NCI-H1105 (cell line): ENCODE results near the gene BPTF.
A peak's percentile ranks its signal among the peaks of the same experiment; 100 is the strongest.
"Not testable (repeated sequence)": the region's sequence is repeated elsewhere in the genome, so short reads cannot be mapped to it uniquely, and the experiment has no call there.

Experiments
- DNase-seq: peaks from one replicate; lab custom pipeline; 2025; lab: John Stamatoyannopoulos, UW

BPTF gene, protein sequence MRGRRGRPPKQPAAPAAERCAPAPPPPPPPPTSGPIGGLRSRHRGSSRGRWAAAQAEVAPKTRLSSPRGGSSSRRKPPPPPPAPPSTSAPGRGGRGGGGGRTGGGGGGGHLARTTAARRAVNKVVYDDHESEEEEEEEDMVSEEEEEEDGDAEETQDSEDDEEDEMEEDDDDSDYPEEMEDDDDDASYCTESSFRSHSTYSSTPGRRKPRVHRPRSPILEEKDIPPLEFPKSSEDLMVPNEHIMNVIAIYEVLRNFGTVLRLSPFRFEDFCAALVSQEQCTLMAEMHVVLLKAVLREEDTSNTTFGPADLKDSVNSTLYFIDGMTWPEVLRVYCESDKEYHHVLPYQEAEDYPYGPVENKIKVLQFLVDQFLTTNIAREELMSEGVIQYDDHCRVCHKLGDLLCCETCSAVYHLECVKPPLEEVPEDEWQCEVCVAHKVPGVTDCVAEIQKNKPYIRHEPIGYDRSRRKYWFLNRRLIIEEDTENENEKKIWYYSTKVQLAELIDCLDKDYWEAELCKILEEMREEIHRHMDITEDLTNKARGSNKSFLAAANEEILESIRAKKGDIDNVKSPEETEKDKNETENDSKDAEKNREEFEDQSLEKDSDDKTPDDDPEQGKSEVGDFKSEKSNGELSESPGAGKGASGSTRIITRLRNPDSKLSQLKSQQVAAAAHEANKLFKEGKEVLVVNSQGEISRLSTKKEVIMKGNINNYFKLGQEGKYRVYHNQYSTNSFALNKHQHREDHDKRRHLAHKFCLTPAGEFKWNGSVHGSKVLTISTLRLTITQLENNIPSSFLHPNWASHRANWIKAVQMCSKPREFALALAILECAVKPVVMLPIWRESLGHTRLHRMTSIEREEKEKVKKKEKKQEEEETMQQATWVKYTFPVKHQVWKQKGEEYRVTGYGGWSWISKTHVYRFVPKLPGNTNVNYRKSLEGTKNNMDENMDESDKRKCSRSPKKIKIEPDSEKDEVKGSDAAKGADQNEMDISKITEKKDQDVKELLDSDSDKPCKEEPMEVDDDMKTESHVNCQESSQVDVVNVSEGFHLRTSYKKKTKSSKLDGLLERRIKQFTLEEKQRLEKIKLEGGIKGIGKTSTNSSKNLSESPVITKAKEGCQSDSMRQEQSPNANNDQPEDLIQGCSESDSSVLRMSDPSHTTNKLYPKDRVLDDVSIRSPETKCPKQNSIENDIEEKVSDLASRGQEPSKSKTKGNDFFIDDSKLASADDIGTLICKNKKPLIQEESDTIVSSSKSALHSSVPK (N-terminal part only)

DNA sequence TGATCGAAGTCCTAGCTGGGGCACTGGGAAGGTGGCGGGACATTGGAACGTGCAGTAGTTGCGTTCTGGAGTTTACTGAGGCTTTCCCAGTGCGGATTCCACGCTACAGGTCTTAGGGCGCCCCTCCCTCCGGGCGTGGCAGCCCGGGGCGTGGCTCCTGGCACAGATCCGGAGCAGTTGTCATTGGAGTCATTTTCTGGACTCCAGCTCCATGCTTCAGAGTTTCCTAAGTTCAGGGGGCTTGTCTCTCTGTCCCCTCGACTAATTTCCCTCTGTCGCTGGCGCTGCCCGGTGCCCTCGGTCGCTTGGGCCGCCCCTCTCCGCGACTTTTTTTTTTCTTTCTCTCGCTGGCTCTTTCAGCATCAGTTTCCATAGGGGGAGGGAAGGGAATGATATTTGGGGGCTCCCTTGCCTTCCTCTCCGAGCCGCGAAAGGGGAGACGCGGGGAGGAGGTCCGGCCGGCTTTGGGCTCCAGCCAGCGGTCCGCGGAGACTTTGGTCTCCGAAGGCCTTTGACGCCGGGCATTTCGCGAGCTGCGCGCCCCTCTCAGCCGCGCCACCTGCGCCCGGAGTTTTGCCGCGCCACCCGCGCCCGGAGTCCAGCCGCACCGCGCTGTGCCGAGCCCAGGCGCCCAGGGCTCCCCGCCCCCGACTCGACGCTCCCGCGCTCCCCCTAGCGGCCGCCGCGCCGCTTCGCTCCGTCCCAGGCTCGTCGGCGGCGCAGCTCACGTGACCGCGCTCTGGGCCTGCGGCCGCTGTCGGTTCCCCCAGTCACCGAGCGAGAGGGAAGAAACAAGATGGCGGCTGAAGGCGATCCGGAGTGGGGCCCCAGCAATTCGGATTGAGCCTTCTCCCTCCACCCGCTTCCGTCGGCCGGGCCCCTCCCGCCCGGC lies at the start of gene BPTF:
BPTF (plus strand) TSS at position 769 of the 892 bp plus-strand sequence. CDS start 222 bp downstream, outside the sequence.
- DNase-seq, result peak; percentile 79

DNA sequence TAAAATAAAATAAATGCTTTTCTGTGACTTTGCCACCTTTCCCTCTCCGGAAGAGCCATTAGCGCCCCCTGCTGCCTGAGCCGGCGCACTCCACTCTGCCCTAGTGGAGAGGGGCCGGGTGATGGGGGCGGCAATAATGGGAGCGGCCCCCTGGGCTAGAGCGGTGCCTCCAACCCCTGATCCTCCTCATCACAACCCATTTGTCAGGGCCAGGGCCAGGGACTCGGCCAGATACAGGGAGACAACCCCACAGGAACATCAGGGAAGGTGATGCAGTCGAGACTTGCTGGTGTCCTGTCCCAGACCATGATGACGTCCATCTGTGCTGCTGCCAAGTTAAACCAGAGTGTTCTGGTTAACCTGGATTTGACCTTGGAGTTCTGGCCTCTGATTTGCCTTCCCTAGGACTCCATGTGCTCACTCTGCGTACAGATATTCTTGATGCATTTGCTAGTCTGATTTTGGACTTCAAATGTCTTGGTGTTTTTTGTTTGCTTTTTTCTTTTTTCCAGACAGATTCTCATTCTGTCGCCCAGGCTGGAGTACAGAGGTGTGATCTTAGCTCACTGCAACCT lies 46.1 kb upstream of the BPTF start:
- no peak for DNase-seq

DNA sequence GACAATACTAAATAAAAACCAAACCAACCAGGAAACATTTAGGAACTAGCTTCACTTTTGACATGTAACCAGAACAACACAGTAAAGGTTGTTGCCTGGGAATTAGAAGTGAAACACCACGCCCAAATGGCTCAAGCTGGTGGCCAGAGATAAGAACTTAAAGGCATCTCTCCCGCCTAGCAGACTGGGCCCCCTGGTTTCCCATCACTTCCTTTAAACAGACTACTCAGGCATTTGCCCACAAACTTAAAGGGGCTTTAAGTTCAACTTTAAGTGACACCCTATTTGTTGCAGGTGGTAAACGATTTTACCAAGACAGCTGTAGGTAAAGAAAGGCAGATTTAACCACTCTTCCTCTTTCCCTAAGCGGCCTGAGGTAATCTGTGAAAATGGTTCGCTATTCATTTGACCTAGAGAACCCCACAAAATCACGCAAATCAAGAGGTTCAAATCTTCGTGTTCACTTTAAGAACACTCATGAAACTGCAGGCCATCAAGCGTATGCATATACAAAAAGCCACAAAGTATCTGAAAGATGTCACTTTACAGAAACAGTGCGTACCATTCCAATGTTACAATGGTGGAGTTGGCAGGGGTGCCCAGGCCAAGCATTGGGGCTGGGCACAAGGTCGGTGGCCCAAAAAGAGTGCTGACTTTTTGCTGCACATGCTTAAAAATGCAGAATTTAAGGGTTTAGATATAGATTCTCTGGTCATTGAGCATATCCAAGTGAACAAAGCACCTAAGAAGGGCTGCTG lies 40.8 kb upstream of the BPTF start:
- no peak for DNase-seq

DNA sequence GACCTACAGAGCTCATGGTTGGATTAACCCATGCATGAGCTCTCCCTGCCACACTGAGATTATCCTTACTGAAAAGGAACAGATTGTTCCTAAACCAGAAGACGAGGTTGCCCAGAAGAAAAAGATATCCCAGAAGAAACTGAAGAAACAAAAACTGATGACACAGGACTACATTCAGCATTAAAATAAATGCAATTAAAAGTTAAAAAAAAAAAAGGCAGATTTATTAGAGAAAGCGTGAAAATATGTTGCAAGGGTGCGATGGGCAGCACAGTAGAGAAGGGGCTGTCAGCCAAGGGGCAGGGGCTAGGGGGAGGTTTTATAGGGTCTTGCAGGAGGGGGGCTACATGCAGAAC lies 40.2 kb upstream of the BPTF start:
- DNase-seq, result no peak

DNA sequence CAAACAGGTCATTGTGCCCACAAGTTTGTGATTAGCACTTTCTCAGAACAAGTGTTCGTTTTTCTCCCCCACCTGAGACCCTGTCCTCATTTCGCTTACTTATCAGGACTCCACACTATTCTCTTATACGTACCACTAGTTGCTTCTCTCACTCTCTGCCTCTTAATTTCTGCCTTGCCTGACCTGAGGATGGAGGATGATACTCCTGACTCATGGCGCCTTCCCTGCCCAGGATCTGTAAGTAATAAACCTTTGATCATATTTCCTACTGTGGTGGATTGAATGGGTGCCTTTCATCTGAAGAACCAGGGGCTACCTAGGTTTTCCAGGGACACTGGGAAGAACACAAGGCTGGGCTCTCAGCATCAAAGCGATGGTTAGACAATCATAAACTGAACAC lies 39.8 kb upstream of the BPTF start:
- DNase-seq, result no peak

DNA sequence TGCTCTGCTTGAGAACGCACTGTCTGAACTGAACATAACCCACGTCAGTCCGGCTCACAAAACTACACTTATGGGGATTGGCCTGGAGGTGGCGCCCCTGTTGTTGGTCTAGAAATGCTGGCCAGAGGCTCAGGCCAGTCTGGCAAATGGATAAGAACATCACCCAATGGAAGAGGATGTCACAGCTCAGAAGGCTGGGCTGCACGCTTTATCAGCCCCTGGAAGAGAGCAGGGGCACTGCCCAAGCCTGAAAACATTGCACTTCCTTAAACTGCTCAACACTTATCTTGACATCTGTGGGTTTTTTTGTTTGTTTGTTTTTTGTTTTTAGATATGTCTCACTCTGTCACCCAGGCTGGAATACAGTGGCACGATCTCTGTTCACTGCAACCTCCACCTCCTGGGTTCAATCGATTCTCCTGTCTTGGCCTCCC lies 24.8 kb upstream of the BPTF start:
- no peak for DNase-seq

DNA sequence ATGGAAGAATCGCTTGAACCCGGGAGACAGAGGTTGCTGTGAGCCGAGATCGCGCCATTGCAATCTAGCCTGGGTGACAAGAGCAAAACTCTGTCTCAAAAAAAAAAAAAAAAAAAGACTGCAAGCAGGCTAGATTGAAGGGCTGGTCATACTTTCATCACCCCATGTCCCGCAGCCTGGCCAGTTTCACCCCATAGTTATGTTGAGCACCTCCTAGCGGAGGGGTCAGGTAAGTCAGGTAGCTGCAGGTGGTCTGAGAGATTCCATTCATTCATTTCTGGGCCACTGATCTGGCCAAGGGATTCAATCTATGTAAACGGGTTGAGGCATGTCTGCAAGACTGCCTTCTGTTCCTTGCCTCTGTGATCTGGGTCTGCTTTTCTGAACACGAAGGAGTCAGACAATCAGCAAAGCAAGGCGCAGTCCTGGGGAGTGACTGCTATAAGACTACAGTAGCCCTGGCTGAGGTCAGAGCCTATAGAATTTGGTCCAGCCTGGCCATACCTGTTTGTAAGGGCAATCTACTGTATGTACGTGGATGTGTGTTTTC lies 23.6 kb upstream of the BPTF start:
- no peak for DNase-seq

DNA sequence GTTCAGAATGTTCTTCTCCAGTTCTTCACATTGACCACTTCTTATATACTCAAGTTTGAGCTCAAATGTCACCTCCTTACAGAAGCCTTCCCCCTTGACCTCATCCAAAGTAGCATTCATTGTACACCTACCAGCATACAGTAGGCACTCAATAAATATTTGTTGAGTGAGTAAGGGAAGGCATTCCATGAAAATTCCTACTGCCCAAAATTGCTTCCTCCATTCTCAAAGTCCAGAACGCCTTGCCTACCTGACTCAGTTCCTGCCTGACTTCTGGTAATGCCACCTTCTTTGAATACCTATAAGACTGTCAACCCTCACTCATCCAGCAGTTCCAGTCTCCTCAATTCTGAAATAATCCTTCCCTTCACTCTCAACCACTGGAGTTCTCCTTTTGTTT lies 14.8 kb upstream of the BPTF start:
- DNase-seq, result no peak

DNA sequence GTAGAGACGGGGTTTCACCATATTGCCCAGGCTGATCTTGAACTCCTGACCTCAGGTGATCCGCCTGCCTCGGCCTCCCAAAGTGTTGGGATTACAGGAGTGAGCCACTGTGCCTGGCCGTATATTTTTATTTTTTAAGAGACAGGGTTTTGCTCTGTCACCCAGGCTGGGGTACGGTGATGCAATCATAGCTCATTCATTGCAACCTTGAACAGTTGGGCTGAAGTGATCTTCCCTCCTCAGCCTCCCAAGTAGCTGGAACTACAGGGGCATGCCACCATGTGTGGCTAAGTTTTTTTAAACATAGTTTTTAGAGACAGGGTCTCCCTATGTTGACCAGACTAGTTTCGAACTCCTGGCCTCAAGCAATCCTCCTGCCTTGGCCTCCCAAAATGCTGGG lies 12.9 kb upstream of the BPTF start:
- not testable (repeated sequence) for DNase-seq

DNA sequence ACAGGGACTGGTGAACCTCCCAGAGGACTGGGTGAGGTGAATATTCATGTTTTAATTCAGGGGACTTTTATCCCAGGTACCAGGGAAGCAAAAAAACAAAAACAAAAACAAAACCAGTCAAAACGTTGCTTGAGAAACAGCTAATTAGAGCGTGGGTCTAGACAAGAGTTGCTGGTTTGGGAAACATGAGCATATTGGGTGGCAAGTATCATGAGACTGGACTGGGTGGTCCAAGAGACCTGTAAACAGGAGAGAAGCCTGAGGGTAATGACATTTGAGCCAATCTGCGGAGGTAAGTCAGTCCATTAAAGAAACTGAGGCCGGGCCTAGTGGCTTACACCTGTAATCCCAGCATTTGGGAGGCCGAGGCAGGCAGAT lies 11.5 kb upstream of the BPTF start:
- DNase-seq, result no peak

DNA sequence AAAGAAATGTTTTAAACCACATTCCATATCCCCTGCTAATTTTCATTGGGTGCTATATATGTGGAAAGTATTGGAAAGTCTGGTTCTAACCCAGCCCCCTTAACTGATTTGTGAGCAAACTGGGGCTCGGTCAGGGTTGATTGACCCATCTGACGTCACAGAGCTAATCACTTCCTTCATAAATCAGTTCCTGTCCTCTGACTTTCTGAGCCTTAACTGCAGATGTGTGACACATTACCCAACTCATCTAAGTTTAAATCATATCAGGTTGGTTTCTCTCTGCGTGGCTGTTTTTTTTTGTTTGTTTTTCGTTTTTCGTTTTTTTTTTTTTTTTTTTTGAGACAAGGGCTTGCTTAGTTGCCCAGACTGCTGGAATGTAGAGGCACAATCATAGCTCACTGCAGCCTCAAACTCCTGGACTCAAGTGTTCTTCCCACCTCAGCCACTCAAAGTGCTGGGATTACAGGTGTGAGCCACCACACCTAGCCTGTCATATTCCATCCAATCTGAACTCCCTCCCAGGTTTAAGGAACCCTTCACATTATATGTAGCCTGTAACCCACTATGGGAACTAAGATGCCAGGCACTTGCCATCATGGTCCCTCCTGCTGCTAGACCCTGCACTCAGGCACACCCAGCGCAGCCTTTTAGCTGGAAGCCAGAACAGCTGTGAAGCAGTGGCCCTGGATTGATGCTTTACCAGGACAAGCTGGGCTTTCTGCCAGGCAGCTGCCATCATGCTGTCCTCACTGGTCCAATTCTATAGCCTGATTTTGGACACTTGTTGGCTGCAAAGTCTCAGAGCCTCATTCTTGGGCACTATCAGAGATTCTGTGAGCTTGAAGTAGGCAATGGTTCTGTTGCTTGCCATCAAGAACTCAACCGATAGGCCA lies 6.9 kb upstream of the BPTF start:
- DNase-seq, result no peak

DNA sequence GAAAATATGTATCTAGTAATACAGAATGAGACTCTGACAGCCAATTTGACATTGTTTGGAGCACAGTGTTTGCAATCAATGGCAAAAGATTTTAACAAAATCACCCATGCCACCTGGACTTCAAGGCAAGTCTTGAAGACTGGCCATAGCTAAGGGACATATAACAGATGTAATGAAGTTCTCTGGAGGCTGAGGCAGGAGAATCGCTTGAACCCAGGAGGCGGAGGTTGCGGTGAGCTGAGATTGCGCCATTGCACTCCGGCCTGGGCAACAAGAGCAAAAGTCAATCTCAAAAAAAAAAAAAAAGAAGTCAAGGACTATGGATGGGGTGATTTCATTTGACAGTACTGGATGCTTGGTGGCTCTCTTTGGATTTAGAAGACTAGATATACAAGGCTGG lies 5.6 kb upstream of the BPTF start:
- no peak for DNase-seq

DNA sequence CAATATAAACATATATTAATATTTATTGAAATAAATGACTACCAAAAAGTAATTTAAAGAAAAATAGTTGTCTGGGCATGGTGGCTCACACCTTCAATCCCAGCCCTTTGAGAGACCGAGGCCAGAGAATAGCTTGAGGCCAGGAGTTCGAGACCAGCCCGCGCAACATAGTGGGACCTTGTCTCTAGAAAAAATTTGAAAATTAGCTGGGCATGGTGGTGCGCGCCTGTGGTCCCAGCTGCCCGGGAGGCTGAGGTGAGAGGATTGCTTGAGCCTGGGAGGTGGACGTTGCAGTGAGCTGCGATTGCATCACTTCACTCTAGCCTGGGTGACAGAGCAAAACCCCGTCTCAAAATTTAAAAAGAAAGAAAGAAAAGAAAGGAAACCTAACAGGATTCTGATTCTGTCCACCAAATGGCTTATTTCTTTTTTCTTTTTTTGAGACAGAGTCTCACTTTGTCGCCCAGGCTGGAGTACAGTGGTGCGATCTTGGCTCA lies 3.4 kb upstream of the BPTF start:
- DNase-seq, result no peak

DNA sequence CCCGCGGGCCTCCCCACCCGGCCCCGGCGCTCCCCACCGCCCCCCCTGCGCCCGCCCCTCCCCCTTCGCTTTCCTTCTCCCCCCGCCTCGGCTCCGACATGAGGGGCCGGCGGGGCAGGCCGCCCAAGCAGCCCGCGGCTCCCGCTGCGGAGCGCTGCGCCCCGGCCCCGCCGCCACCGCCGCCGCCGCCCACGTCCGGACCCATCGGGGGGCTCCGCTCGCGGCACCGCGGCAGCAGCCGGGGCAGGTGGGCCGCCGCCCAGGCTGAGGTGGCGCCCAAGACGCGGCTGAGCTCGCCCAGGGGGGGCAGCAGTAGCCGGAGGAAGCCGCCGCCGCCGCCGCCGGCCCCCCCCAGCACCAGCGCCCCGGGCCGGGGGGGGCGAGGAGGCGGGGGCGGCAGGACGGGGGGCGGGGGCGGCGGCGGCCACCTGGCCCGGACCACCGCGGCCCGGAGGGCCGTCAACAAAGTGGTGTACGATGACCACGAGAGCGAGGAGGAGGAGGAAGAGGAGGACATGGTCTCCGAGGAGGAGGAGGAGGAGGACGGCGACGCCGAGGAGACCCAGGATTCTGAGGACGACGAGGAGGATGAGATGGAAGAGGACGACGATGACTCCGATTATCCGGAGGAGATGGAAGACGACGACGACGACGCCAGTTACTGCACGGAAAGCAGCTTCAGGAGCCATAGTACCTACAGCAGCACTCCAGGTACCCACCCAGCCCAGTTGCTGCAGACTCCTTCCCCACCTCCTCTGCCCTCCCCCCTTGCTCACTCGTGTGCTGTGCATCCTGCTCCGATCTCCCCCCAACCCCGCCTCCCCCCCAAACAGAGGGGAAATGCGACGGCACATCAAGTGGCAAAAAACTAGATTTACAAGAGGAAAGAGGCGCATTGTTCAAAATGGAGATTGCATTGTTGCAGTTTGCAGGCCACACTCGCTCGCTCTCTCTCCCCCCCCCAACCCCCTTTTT lies 611 bp downstream of the BPTF start:
- peak; percentile 7 for DNase-seq

DNA sequence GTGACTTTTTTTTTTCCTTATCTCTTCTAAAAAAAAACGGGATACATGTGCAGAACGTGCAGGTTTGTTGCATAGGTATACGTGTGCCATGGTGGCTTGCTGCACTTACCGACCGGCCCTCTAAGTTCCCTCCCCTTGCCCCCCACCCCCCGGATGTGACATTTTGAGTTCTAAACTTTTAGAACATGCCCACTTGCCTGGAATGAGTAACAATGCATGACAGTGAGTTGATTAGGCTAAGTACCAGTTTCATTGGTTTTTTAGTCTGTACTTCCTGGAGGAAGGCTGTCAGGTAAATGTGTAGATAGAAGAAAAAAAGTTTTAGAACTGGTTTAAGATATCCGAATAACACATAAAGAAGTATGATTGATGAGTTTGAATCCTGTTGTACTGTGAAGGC lies 4.0 kb downstream of the BPTF start:
- DNase-seq, result no peak

DNA sequence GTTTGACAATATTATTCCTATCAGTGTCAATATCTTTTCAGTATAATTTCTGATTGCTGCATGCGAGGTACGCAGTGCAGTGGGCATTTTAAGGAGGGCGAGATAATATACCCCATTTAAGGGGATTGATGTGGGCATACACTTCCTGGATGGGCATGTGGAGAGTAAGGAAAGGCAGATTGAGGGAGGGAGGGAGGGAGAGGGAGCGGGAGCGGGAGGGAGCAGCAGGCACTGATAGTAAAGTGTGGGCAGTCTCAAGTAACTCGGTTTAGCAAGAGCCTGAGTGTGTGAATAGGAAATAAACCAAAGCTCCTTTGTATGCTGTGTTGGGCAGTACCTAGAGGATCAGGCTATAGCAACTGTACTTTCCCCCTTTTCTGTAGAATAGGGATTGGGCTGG lies 5.1 kb downstream of the BPTF start:
- no peak for DNase-seq

DNA sequence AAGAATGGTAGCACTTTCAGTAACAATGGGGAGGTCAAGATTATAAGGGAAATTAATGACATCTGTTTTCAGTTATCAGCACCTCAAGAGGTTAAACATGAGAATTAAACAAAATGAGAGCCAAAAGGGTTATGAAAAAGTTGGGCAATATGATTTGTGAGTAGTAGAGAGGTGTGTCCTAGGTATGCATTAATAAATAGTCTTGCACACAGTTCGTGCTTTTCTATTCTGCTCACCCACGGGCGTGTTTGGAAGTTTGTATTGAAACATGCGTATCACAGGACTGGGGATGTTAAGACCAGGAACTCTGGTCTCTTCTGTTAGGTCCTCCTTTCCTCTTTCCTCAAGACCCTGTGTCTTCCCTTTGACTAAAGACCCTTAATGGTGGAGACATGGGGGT lies 6.0 kb downstream of the BPTF start:
- no peak for DNase-seq

DNA sequence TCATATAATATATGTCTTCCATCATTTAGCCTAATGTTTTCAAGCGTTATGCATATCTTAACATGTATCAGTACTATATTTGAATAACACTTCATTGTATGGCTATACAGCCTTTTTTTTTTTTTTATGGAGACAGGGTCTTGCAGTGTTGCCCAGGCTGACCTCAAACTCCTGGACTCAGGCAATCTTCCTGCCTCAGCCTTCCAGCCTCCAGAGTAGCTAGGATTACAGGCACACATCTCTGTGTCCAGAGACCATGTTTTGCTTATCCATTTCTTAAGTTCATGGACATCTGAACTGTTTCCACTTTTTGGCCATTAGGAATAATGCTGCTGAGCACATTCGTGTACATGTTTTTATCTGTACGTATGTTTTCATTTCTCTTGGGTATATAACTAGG lies 7.8 kb downstream of the BPTF start:
- no peak for DNase-seq
